CD4-positive, alpha-beta T cell treated with Interleukin-17A for 1 hour (primary cell): ENCODE measurements around the gene HTT-AS.
"Not testable (repeated sequence)": the region's sequence is repeated elsewhere in the genome, so short reads cannot be mapped to it uniquely, and the experiment has no call there.

Experiments used
- DNase-seq: peaks from one replicate; pipeline ENCODE4 v3.0.0-alpha.2; 2020

HTT-AS gene

DNA sequence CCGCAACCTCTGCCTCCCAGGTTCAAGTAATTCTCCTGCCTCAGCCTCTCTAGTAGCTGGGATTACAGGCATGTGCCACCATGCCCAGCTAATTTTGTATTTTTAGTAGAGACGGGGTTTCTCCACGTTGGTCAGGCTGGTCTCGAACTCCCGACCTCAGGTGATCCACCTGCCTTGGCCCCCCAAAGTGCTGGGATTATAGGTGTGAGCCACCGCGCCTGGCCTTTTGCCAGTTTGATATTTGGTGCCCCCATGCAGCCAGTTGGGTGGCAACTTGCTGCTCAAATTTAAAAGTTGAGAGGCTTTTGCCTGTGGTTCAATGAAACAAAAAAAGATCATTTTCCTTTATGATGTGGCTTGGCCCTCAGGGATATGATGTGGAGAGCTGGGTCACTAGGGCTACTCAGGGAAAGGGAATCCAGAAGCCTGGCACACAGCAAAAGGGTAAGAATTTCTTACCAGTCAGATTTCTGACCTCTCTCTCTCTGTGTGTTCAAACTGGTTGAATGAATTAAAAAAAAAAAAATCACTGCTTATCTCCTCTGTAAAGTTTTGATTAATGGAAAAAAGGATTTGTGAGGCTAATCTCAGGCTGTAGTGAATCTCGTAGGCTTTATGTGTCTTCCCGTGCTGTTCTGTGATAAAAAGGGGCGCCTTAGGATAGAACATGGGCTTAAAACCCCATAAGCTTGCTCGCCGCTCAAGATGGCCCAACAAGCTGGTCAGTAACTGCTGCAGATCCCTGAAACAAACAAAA, 23.0 kb downstream of the HTT-AS start:
- DNase-seq = not testable (repeated sequence)

DNA sequence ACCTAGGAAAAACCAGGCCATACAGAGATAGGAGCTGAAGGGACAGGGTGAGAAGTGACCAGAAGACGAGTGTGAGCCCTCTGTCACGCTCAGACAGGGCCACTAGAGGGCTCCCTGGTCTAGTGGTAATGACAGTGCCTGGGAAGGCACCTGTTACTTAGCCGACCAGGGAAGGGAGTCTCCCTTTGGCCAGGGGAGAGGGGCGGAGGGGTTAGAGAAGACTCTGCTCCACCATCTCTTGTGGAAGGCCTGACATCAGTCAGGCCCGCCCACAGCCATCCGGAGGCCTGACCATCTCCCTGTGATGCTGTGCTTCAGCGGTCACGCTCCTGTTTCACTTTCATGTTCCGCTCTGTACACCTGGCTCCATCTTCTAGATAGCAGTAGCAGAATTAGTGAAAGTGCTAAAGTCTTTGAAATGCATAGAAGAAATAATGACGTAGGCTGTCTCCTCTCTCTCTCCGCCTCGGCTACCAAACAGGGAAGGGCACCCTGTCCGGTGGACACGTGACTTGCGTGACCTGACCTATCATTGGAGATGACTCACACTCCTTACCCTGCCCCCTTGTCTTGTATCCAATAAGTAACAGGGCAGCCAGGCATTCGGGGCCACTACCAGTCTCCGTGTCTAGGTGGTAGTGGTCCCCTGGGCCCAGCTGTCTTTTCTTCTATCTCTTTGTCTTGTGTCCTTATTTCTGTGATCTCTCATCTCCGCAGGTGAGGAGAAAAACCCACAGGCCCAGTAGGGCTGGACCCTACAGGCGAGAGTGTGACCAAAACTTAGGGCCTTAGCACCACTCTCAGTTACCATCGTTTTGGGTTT, 26.7 kb downstream of the HTT-AS start:
- peak; percentile 90 for DNase-seq

DNA sequence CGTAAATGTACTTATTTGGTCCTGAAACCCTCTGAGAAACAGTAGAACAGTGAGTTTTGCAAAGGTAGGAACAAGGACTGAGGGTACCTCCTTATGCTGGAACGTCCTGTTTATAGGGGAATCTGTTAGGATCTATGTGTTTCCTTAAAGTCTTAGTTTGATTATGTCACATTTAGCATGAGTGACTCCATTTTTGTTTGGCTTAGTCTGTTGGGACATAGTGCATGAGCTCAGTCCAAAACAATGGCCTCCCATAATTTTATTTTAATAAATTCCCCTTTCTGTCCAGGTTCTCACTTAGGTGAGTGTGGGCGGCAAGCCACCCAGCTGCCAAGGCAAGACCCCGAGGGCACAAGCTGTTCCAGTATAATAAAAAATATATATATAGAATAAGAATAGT, 27.7 kb downstream of the HTT-AS start:
- no peak for DNase-seq

DNA sequence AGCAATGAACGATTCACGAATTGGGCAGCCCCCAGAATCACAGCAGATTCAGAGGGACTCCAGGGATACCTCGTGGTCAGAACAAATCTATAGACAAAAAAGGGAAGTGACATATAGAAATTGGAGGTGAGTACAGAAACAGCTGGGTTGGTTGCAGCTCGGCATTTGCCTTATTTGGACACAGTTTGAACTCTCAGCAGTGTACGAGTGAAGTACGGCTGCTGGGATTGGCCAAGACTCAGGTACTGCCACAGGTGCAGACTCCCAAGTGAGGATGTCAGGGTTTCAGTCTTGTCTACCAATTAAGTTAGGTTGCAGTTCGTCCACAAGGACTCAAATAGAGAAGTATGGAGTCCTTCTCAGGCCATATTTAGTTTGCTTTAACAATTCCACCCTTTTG, 28.2 kb downstream of the HTT-AS start:
- DNase-seq = peak; percentile 11

DNA sequence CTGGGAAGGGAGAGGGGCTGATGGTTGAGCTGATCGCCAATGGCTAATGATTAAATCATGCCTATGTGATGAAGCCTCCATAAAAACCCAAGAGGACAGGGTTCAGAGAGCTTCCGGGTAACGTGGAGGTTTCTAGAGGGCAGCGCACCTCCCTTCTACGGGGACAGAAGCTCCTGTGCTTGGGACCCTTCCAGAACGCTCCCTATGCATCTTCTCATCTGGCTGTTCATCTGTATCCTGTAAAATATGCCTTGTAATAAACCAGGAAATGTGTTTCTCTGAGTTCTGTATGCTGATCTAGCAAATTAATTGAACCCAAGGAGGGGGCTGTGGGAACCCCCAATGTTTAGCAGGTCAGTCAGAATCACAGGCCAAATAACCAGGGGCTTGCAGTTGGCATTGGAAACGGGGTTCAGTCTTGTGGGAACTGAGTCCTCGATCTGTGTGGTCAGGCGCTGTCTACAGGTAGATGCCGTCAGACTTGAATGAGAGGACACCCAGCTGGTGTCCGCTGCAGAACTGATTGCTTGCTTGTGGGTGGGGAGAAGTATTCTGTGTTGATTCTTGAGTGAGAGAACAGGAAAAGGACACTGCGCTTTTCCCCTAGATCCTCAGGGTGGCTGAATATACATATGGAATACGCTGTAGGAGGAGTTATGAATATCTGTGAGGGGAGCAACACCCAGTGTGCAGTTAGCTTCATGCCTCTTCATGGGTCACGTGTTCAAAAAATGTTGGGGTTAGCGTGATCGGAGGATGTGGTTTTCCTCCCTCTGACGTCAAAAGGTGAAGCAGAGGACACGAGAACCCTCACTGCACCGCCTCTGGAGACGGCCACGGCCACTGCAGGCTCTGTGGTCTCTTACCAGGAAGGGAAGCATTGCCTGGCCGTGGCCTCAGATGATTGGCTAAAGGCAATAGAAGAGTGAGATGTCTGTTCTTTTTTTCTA, 29.2 kb downstream of the HTT-AS start:
- DNase-seq = peak; percentile 88

DNA sequence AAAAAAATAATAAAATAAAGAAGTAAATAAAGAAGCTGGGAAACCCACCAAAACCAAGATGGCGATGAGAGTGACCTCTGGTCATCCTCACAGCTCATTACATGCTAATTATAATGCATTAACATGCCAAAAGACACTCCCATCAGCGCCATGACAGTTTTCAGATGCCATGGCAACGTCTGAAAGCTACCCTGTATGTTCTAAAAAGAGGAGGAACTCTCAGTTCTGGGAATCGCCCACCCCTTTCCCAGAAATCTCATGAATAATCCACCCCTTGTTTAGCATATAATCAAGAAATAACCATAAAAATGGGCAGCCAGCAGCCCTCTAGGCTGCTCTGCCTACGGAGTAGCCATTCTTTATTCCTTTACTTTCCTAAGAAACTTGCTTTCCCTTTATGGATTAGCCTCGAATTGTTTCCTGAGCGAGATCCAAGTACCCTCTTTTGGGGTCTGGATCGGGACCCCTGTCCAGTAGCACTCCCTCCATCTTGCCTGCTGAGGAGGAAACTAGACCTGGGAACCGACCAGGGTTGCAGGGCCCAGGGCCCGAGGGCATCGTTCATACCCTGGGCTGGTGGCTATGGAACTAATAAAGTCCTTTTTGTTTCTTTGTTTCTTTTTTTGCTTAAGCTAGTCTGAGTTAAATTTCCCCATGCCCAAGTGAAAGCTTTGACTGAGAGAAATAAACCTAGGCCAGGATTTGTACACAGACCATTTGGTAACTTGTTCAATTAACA, 30.9 kb downstream of the HTT-AS start:
- DNase-seq = no peak

DNA sequence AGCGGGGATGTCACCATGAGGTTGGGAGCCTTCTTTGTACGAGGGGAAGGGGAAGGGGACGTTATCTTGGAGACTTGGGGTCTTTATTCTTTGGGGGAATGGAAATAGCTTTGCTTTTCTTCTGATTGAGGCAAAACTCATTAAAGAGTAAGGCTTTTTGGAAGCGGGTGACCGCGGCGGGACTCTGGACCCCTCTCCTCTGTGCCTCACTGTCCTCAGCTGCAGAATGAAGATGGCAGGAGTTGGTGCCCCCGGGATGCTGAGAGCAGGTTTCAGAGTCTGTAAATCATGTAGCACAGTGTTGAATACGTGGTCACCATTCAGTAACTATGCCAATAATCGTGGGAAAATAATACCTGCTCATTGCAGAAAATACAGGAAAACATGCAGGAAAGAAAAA, 32.1 kb downstream of the HTT-AS start:
- no peak for DNase-seq

DNA sequence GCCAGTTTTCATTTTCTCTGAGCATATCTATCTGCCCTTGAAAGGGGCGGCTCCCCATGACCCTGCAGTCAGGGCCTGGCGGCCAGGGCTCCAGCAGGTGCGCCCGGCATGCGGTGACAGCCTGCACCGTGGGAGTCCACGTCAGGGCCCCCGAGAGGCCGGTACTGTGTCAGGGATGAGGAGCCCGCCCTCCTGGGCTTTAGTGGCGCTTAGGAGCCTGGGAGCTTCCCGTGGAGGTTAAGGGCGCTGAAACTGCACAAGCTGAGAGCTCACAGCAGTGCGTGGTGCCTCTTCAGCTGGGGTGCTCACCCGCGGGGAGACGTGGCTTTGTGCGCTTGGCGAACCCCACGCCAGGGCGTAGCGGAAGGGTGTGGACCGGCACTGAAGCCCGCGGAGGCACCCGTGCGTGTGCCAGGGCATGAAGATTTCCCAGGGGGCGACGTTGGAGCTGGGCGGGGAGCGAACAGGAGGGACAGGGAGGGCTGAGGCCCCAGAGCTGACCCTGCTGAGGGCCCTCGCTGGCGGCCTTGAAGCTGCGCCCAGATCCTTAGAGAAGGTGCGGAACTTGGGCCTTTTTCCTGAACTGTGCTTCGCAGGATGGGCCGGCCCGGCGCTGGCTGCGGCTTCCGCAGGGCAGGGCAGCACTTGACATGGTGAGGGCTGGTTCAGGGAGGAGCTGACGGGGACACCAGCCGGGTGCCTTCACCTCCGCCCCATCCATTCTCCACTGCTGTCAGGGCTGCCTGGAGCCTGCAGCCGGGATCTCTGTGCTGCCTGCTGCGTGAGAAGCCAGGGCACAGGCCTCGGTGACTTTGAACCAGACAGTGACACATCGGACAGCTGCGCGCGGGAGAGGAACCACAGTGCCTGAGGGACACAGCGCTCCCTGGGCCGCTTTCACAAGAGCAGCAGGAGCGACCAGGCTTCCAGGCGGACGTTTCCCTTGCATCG, 32.9 kb downstream of the HTT-AS start:
- peak; percentile 51 for DNase-seq

DNA sequence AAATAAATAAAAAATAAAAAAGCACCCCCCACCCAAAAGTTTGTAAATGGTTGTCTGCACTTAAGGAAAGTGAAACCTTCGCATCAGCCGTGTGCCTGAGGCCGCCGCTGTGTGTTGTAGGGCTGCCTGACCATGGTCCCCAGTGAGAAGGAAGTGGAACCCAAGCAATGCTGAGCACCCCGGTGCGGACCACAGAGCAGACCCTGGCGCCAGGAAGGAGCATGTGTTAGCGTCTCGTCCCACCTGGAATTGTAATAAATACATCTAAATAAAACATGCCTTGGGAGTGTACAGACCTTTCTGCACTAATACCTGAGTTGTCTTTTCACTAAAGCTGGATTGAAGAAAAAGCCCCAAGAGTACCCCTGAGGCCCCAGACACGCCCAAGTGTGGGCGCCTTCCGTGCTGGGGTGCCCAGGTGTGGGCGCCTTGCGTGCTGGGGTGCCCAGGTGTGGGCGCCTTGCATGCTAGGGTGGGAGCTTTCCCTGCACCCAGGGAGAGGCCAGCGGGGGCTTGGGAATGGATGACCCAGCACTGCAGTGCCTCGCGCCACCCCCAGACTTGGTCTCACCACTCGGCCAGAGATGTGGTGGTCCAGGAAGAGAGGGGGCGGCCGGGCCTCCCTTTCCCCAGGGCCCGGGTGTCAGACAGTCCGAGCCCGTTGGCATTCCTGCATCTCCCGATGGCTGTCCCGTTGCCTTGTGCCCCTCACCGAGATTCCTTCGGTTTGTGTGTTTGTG, 33.7 kb downstream of the HTT-AS start:
- no peak for DNase-seq

DNA sequence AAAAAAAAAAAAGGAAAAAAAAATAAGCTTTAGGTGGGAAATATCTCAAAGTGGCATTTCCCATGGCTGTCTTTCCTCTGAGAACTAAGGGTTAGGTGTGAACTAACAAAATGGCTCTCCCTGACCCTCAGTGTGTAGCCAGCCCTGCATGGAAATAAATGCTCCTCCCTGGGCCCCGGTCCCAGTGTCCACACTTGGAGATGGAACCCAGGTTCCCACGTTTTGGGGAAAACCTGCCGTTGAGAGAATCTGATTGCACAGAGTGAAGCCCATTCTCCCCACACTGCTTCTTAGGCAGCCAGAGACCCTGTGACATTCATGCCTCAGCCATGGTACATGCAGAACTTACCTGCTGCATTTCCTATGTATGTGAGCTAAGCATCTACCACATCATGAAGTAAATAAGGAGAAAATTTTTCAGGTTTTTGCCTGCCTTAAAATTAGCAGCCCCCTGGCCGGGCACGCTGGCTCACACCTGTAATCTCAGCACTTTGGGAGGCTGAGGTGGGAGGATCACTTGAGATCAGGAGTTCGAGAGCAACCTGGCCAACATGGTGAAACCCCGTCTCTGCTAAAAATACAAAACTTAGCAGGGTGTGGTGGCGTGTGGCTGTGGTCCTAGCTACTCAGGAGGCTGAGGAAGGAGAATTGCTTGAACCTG, 34.5 kb downstream of the HTT-AS start:
- no peak for DNase-seq

DNA sequence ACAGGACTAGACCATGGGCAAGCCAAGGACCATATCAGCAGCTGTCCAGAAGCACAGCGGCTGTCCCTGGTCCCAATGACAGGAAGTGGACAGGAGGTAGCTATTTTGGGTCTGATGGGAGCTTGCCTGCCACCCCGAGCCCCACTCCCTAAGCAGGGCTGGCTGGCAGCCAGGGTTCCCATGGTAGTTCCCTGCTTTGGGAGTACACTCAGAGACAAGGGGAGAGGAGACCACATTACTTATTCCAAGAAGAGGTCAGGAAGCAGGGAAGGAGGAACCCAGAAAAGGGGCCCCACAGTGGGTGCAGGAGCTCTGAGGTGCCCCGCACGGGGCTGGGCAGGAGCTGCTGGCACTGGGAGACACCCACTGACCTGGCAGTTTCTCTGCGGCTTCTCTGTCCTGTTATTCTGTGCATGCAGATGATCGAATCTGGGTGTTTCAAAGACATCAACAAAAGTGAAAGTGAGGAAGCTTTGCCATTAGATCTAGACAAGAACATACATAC, 36.3 kb downstream of the HTT-AS start:
- peak; percentile 15 for DNase-seq

DNA sequence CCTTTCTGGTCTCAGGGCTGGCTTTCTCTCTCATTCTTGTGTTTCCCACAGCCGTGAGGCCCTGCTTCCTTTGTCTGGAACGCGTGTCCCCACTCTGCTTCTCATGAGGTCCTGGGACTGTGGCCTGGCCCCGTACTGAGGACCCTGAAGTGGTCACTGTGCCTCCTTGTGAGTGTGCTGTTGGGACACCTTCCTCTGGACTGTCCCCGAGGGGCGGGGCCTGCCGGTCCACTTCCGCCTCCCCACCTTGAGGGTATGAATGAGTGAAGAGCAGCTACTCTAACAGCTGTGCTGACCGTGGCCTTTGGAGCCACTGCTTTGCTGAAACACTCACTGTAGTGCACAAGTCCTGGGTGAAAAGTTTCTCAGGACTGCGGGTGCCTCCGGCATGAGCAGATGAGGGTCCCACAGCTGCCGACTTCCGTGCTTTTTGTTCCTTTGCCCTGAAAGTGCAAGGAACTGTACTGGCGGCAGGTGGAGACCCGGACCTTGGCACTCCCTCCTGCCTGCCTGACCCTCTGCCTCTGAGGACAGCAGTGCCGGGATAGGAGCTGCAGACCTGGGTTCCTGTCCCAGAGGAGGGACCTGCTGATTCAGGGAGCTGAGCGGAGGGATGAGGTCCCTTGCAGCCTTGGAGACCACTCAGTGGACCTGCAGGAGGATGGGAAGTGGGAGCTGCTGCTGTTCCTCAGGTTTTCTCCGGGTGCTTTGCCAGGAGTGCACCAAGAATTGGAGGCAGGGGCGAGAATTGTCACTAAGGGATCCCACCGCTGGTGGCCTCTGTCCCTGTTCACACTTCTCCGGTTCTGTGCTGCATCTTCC, 38.0 kb downstream of the HTT-AS start:
- DNase-seq = no peak

DNA sequence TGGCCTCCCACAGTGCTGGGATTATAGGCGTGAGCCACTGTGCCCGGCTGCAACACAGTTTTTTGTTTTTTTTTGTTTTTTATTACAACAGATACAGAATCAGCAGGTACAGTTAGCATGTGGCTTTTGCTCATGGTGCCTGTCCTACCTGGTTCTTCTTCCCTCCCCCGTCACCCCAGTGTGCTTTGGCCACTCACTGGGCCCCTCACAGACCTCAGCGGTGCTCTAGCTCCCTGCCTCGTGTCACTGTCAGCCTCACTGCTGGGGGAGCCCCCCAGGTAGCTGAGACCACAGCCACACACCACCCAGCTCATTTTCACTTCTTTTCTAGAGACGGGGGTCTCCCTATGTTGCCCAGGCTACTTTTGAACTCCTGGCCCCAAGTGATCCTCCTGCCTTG, 38.7 kb downstream of the HTT-AS start:
- no peak for DNase-seq

DNA sequence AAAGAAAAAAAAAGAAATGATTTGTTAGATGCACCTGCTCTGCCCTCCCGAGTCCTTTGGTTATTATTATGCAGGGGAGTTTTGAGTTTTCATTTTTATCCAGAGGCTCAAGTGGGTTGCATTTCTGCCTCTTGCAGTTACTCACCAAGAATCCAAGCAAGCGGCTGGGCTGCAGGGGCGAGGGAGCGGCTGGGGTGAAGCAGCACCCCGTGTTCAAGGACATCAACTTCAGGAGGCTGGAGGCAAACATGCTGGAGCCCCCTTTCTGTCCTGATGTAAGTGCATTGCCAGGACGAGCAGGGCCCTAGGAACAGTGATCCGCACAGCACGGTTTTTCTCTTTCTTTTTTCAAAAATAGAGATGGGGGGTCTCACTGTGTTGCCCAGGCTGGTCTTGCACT, 39.1 kb downstream of the HTT-AS start:
- DNase-seq = no peak

DNA sequence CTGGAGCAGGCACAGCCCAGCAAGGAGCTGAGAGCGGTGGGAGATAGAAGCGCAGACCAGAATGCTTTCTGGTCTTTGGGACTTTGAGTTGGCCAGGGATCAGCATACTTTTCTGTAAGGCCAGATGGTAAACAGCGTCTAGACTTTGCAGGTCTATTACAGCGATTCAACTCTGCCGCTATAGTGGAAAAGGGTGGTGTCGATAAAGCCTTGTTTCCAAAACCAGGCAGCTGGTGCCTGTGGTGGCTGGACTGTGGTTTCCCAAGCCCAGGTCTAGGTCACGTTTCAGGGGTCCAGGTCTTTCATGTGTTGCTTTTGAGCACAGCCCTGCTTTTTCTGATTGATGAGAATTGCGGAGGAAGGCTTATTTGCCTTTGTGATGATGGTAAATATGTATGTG, 40.1 kb downstream of the HTT-AS start:
- no peak for DNase-seq

DNA sequence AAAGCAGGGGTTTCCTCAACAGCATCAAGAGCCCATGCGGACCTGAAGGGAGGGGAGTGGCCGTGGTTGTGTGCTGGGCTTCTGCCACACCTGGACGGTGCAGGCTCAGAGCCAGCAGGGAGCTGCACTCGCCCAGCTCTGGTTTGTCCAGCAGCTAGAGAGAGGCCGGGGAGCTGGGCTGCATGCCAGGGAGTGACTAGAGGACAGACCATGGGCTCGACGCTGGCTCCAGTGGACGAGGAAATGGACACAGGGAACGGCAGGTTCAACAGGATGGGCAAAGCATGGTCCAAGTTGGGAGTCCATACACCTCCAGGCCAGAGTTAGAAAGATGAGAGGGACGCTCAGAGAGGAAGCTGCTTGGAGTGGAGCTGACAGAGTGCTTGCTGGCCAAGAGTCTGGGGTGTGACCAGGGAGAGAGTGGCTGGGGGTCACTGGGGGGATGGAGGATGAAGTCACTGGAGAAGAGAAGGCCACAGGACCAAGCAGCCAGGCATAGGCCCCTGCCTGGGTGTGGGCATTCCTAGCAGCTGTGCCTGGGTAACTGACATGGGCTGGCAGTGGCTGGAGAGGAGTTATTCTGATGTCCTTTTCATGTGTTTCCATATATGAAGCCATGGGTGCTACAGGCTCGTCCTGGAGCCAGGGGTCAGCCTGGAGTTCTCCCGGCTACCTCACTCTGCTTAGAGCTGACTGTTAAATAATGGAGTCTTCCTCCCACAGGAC, 42.8 kb downstream of the HTT-AS start:
- DNase-seq = no peak

DNA sequence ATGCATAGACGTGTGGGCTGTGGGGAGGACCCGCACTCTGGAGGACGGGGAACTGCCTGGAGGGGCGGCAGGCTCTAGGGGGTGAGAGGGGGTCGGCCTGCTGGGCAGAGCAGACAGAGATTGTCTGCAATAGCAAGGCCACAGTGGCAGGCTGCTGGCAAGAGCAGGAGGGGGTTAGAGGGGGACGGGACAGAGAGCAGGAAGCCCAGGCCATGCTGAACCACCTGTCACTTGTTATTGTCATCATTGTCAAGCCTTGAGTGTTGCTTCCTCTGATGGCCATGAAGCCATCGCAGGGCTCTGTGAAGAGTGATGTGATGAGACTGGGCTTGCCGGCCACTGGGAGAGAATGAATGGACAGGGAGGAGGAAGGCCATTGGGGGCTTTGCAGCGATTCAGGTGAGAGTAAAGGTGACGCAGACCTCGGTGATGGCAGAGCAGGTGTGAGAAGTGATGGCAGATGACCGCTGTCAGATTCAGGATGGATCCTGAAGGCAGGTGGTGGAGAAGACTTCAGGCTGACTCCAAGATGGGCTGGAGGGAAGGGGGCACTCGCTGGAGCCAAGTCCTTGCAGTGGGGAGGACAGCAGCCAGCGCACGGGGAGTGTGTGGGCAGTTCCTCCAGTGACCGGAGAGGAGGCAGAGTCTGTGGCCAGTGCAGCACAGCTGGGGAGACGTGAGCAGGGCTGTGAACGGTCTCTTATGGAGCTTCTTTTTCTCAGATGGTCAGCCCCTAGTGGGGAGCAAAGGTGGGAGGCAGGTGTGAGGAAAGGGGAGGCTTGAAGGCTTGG, 43.6 kb downstream of the HTT-AS start:
- DNase-seq = no peak
